HUES48 (cell line): Measurements from ENCODE around the gene LRRN3.
A peak's percentile ranks its signal among the peaks of the same experiment; 100 is the strongest.

Source experiments
- H3K27ac ChIP-seq: one replicate; pipeline ENCODE4 v1.7.0; 2013; ENCODE audit warnings: low read depth, low read length, inconsistent platforms
- H3K27me3 ChIP-seq: 2 replicates; pipeline ENCODE4 v1.6.1; 2013; ENCODE audit warnings: mild to moderate bottlenecking, low read length; ENCODE audit not compliant: control insufficient read depth, insufficient read depth
- H3K36me3 ChIP-seq: 2 replicates; pipeline ENCODE4 v1.6.1; 2013; ENCODE audit warnings: low read length; ENCODE audit not compliant: control insufficient read depth, insufficient read depth
- H3K4me1 ChIP-seq: 2 replicates; pipeline ENCODE4 v1.6.1; 2013; ENCODE audit warnings: mild to moderate bottlenecking, low read length; ENCODE audit not compliant: control insufficient read depth, insufficient read depth
- H3K4me3 ChIP-seq: 2 replicates; pipeline ENCODE4 v1.5.1; 2013; ENCODE audit warnings: mild to moderate bottlenecking, low read depth, low read length
- H3K9ac ChIP-seq: 2 replicates; pipeline ENCODE4 v1.6.1; 2013; ENCODE audit warnings: mild to moderate bottlenecking, low read depth, low read length, moderate library complexity
- H3K9me3 ChIP-seq: 2 replicates; pipeline ENCODE4 v1.6.1; 2013; ENCODE audit warnings: low read length; ENCODE audit not compliant: control insufficient read depth, insufficient read depth

Gene LRRN3

DNA sequence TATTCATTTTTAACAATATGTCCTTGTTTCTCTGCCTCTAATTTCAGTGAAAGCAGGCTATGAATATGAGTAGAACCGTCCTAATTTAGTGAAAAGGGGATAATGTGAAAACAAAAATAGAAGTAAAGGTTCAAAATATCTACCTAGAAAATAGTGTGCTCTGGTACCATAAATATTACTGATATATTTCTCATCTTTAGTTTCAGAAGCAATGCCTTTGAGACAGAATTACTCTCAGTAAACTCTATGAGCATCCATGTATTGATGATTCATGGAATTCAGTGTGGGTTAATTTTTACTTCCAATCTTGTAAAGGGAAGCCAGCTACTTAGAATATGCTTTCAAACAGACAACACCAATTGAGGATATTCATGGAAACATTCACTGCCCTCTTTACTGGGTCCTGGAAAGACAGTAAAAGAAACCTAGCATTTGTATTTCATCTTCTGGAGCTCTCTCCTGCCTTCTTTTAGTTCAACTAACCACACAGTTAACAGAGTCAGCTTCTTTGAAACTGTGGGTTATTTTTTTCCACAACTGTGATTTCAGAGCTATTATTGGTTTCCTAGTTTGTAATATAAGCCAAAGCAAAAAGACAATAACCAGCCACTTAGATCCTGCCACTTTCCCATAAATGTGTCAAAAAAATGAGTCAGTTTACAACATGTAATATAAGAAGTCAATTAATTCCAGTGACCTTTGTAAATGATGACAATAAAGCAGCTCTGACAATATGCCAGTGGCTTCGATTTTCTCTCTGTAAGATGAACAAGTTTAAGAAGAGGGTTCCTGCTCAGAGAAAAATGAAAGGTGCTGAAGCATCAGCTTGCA, 1.7 kb downstream of the LRRN3 start:
- H3K36me3 ChIP-seq = no peaks in the 10 kb centered on the region
- H3K4me3 ChIP-seq = no peak overlapping the region
- no peaks in the 10 kb centered on the region for H3K9me3 ChIP-seq
- peaks cover 72% of the 10 kb centered on the region for H3K4me1 ChIP-seq
- peak overlapping the region; percentile 14 for H3K27ac ChIP-seq
- H3K9ac ChIP-seq = no peak overlapping the region
- H3K27me3 ChIP-seq = no peaks in the 10 kb centered on the region

DNA sequence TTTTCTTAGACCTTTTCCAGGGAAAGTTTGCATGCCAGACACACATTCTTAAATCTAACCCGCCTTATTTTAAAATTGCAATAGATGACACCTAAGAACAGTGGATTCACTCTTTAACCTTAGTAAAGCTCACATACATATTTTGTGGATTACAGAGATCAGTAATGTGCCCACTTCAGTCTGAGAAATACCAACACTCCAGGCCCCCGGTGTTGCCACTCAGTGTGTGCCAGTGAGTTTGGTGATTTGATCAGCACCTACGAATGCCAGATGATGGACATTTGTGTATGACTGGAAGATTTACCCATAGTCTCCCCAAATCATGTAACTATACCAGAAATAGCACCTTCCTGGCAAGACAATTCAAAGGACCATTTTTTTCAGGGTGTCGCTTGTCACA, 2.6 kb downstream of the LRRN3 start:
- Histone ChIP-seq H3K4me3 (no peak overlapping the region), H3K36me3 (no peaks in the 10 kb centered on the region), H3K27me3 (no peaks in the 10 kb centered on the region), H3K9me3 (no peaks in the 10 kb centered on the region), H3K9ac (no peak overlapping the region), H3K4me1 (peaks cover 81% of the 10 kb centered on the region), H3K27ac (no peak overlapping the region)

- H3K4me3 ChIP-seq = no peak overlapping the region
- H3K27me3 ChIP-seq = no peaks in the 10 kb centered on the region
- no peaks in the 10 kb centered on the region for H3K9me3 ChIP-seq
- no peak overlapping the region for H3K27ac ChIP-seq
- H3K4me1 ChIP-seq = peaks cover 89% of the 10 kb centered on the region
- no peak overlapping the region for H3K9ac ChIP-seq
- no peaks in the 10 kb centered on the region for H3K36me3 ChIP-seq
Observed at GRCh38 chr7:111094419-111094818, 3.5 kb downstream of the LRRN3 start.

DNA sequence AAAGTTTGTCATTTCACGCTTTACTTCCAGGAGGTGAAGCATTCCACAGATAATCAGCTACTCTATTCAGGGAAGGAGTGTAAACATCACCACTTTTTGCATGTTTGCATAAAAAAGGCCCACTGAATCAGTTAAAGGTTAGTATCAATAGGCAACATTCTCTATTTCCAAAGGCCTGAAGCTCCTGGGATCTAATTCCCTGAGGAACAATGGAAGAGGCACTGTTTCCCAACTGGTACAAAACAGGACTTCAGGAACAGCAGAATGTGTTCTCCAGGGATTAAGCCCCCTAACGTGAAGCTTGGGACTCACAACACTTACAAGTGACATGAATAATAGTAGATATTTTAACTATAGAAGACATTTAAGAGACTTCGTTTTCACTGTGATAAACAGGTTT, 6.1 kb downstream of the LRRN3 start:
- H3K4me3 ChIP-seq = peak overlapping the region; percentile 37
- no peaks in the 10 kb centered on the region for H3K36me3 ChIP-seq
- peak overlapping the region; percentile 98 for H3K27ac ChIP-seq
- H3K27me3 ChIP-seq = no peaks in the 10 kb centered on the region
- H3K4me1 ChIP-seq = peaks cover 76% of the 10 kb centered on the region
- H3K9ac ChIP-seq = 0 out of 2 replicates have a peak overlapping the region, but pooled peaks have one; percentile 53
- H3K9me3 ChIP-seq = no peaks in the 10 kb centered on the region

- Histone ChIP-seq H3K9me3 (no peaks in the 10 kb centered on the region), H3K4me3 (no peak overlapping the region), H3K27me3 (no peaks in the 10 kb centered on the region), H3K36me3 (no peaks in the 10 kb centered on the region), H3K4me1 (peaks cover 64% of the 10 kb centered on the region), H3K27ac (peak overlapping the region; percentile 98), H3K9ac (no peak overlapping the region)
Observed at GRCh38 chr7:111098011-111098925, 7.3 kb downstream of the LRRN3 start.

DNA sequence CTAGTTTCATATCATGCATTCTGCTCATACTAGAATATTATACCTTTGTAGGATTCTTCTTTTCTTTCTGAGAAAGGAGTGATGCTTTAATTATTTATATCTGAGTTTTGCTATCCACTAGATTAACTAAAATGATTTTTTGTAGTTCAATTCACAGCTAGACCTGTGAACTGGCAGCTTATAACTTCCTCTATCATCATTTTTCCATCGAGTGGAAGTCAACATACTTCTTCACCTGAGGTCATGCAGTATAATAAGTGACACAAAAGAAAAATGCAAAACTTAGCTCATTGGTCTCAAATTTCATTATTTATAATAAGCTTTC, 8.0 kb downstream of the LRRN3 start:
- H3K27me3 ChIP-seq = no peaks in the 10 kb centered on the region
- peaks cover 62% of the 10 kb centered on the region for H3K4me1 ChIP-seq
- no peak overlapping the region for H3K27ac ChIP-seq
- no peak overlapping the region for H3K4me3 ChIP-seq
- no peaks in the 10 kb centered on the region for H3K9me3 ChIP-seq
- no peak overlapping the region for H3K9ac ChIP-seq
- no peaks in the 10 kb centered on the region for H3K36me3 ChIP-seq

- H3K27ac ChIP-seq = no peak overlapping the region
Observed at GRCh38 chr7:111101856-111102646, 11.1 kb downstream of the LRRN3 start.

GRCh38 chr7:111103136-111103535, 12.2 kb downstream of the LRRN3 start:
- Histone ChIP-seq H3K27ac (no peak overlapping the region), H3K4me3 (no peak overlapping the region), H3K36me3 (no peaks in the 10 kb centered on the region), H3K9ac (no peak overlapping the region), H3K9me3 (no peaks in the 10 kb centered on the region), H3K4me1 (peaks cover 44% of the 10 kb centered on the region), H3K27me3 (no peaks in the 10 kb centered on the region)

More at GRCh38 chr7:111101856-111102646, 11.1 kb downstream of the LRRN3 start:
- Histone ChIP-seq H3K4me1 (peaks cover 55% of the 10 kb centered on the region), H3K4me3 (no peak overlapping the region), H3K27me3 (no peaks in the 10 kb centered on the region), H3K36me3 (no peaks in the 10 kb centered on the region), H3K9ac (no peak overlapping the region), H3K9me3 (no peaks in the 10 kb centered on the region)

DNA sequence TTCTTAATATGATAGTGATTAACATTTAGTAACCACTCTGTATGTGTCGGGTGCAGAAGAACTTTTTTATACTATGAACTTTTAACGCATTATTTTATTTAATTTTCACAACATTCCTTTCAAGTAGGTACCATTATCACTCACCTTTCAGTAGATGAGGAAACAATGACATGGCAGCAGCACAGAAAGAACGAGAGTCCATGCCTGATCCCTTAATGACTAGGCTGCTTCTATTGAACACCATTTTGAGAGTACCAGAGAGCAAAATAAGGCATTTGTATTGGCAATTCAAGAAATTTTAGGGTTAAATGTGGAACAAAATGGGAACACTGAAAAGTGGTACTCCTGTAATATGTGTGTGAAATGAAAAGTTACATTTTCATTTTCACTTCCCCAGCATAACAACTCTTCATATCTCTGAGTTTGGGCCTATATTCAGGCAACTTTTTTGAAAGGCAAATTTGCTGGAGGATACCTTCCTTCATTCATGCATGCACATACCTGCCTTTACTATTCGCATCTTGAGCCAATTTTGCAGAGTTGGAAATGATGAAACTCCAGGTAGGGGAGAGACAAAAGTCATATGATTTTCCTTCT, 12.8 kb downstream of the LRRN3 start:
- H3K9ac ChIP-seq = no peak overlapping the region
- no peaks in the 10 kb centered on the region for H3K9me3 ChIP-seq
- H3K4me1 ChIP-seq = peaks cover 39% of the 10 kb centered on the region
- no peaks in the 10 kb centered on the region for H3K27me3 ChIP-seq
- no peak overlapping the region for H3K4me3 ChIP-seq
- H3K36me3 ChIP-seq = no peaks in the 10 kb centered on the region
- H3K27ac ChIP-seq = no peak overlapping the region

DNA sequence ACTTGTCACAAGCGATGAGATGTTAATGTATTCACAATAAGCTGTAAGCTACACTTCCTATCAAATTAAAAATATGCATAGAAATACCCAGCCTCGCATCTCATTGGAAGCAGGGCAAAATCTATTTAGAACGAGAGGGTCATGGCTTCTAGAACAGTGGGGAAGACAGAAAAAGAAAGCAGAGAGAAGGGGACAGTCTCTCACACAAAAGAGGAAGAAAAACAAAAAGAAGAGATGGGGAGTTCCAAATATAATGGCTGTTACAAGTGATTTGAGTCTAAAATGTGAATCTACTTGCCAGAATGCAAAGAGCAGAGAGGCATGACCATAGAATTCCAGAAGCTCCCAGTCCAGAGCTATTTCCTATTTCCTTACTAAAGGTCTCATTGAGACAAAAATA, 13.8 kb downstream of the LRRN3 start:
- Histone ChIP-seq H3K9me3 (no peaks in the 10 kb centered on the region), H3K27me3 (no peaks in the 10 kb centered on the region), H3K36me3 (no peaks in the 10 kb centered on the region), H3K27ac (no peak overlapping the region), H3K4me1 (peaks cover 29% of the 10 kb centered on the region), H3K4me3 (no peak overlapping the region), H3K9ac (no peak overlapping the region)
